GM12891 (cell line): ENCODE results near the gene IL1RAPL1.

ENCODE experiments used
- POLR2A ChIP-seq: IDR thresholded peaks from 2 replicates; pipeline ENCODE4 v1.6.1; 2011; ENCODE audit warnings: low read depth, low read length, control low read depth
- POLR2AphosphoS5 ChIP-seq: IDR thresholded peaks from 2 replicates; pipeline ENCODE4 v1.6.1; 2011; ENCODE audit warnings: low read depth, low read length, control low read depth
- TAF1 ChIP-seq: IDR thresholded peaks from 2 replicates; pipeline ENCODE4 v1.6.1; 2011; ENCODE audit warnings: low read depth, low read length, control low read depth

- TF ChIP-seq TAF1 (no peak), POLR2A (no peak), POLR2AphosphoS5 (no peak)
Measured at GRCh38 chrX:29487714-29488113, 900.5 kb downstream of the IL1RAPL1 start.
